Esophagus squamous epithelium (tissue), 5 donors: ENCODE measurements around the gene SEMA4D. TPM values are rescaled to one million over a fixed set of nuclear protein-coding genes. Genes with fewer than 3 reads are reported as not detected.

Experiments
- DNase-seq: peaks from one replicate; lab custom pipeline; 2025; lab: John Stamatoyannopoulos, UW
- H3K27ac ChIP-seq, 4 donors: fragments of 200-600 bp; sonication (generic); one replicate each; pipeline ENCODE4 v1.5.1; 2016 to 2019; ENCODE audit warnings: mild to moderate bottlenecking in 1 of 4
- H3K27me3 ChIP-seq, 4 donors: fragments of 200-600 bp; sonication (generic); 1 replicate in 3 of 4; 2 replicates in 1 of 4; pipeline versions ENCODE4 v1.5.1 to v1.6.0; 2017 to 2021; ENCODE audit warnings: antibody characterized with exemption in 1 of 4
- H3K36me3 ChIP-seq, 3 donors: fragments of 200-600 bp; sonication (generic); one replicate each; pipeline ENCODE4 v1.5.1; 2016 to 2019
- H3K4me1 ChIP-seq, 3 donors: fragments of 200-600 bp; sonication (generic); one replicate each; pipeline ENCODE4 v1.5.1; 2017 to 2019
- H3K4me3 ChIP-seq, 4 donors: fragments of 200-600 bp; sonication (generic); 1 replicate in 3 of 4; 2 replicates in 1 of 4; pipeline ENCODE4 v1.5.1; 2016 to 2019; ENCODE audit warnings: mild to moderate bottlenecking in 2 of 4, moderate library complexity in 1 of 4
- H3K9me3 ChIP-seq, 3 donors: fragments of 200-600 bp; sonication (generic); one replicate each; pipeline ENCODE4 v1.5.1; 2016 to 2019
- POLR2A ChIP-seq, 4 donors: fragments of 450-650 bp; IDR thresholded peaks; one replicate each; pipeline ENCODE4 v1.6.1; 2017; ENCODE audit warnings: antibody characterized with exemption in 4 of 4, mild to moderate bottlenecking in 4 of 4, moderate library complexity in 3 of 4
- WGBS, 2 donors: methylation state at CpG; one replicate each; pipeline ENCODE4 v1.1.5; 2018; 5-methylcytosine and 5-hydroxymethylcytosine counted together
- intact Hi-C: fragments of 100-400 bp; cut with DNase I; formaldehyde crosslinking; loops from one replicate; pipeline ENCODE4 v1.15.0; 2022
- total RNA-seq, 4 donors: library from RNA; depleted of rRNA; stranded (reverse); fragments of >200 nt; gene quantifications; one replicate each; pipeline ENCODE4 v1.1.0, GENCODE V29; 2016
- TF ChIP-seq, protein P1 (sequence below), 6 experiments: fragments of 450-650 bp in 4 of 6; fragments of 200-600 bp in 2 of 6; sonication (generic) in 2 of 6; IDR thresholded peaks; one replicate each; pipeline ENCODE4 v1.5.1; 2016 to 2019; ENCODE audit warnings: antibody characterized with exemption in 6 of 6, mild to moderate bottlenecking in 4 of 6, moderate library complexity in 4 of 6
- donor health status: DM: yes; HTN: yes; CAD: no.

Gene SEMA4D
- total RNA-seq, 4 donors from 2014 or later = 12.8 to 52.0 (median 20.5) TPM

GRCh38 chr9:89342948-89343347 lies 155.0 kb downstream of the SEMA4D start:
- Histone ChIP-seq H3K9me3 (no peaks in the 10 kb centered on the region), H3K36me3 (peaks cover 0 to 100% (median 26%) of the 10 kb centered on the region in 3 donors), H3K4me3 (no peak overlapping the region), H3K4me1 (no peaks in the 10 kb centered on the region), H3K27me3 (no peaks in the 10 kb centered on the region), H3K27ac (no peak overlapping the region)
- 95 to 96% methylated on average over 1 of the region's 1 CpG for WGBS, 2 donors
- TF ChIP-seq, protein P1, sequence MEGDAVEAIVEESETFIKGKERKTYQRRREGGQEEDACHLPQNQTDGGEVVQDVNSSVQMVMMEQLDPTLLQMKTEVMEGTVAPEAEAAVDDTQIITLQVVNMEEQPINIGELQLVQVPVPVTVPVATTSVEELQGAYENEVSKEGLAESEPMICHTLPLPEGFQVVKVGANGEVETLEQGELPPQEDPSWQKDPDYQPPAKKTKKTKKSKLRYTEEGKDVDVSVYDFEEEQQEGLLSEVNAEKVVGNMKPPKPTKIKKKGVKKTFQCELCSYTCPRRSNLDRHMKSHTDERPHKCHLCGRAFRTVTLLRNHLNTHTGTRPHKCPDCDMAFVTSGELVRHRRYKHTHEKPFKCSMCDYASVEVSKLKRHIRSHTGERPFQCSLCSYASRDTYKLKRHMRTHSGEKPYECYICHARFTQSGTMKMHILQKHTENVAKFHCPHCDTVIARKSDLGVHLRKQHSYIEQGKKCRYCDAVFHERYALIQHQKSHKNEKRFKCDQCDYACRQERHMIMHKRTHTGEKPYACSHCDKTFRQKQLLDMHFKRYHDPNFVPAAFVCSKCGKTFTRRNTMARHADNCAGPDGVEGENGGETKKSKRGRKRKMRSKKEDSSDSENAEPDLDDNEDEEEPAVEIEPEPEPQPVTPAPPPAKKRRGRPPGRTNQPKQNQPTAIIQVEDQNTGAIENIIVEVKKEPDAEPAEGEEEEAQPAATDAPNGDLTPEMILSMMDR (IDR thresholded peaks at IDR 0.05) = no peak
- intact Hi-C loops = no loop called here
- no peak for DNase-seq

- no peaks in the 10 kb centered on the region for H3K4me1 ChIP-seq
- 92 to 98% methylated on average over 6 of the region's 6 CpGs for WGBS, 2 donors
- no peaks in the 10 kb centered on the region for H3K27me3 ChIP-seq
- DNase-seq = no peak
- H3K4me3 ChIP-seq = no peak overlapping the region
- intact Hi-C loops = no loop called here
- H3K36me3 ChIP-seq = peaks cover 0 to 100% (median 30%) of the 10 kb centered on the region in 3 donors
- no peak for TF ChIP-seq POLR2A (IDR thresholded peaks at IDR 0.05)
- TF ChIP-seq, protein P1 (IDR thresholded peaks at IDR 0.05) = no peak
- no peak overlapping the region for H3K27ac ChIP-seq
- no peaks in the 10 kb centered on the region for H3K9me3 ChIP-seq
Measured at GRCh38 chr9:89342213-89342612, 155.7 kb downstream of the SEMA4D start.

- peaks cover 0 to 100% (median 29%) of the 10 kb centered on the region in 3 donors for H3K36me3 ChIP-seq
Measured at GRCh38 chr9:89340332-89340731, 157.6 kb downstream of the SEMA4D start.

GRCh38 chr9:89339807-89340206 lies 158.1 kb downstream of the SEMA4D start:
- DNase-seq = no peak
- Histone ChIP-seq H3K4me1 (no peaks in the 10 kb centered on the region), H3K9me3 (no peaks in the 10 kb centered on the region), H3K27ac (no peak overlapping the region), H3K27me3 (no peaks in the 10 kb centered on the region), H3K4me3 (no peak overlapping the region), H3K36me3 (peaks cover 0 to 100% (median 24%) of the 10 kb centered on the region in 3 donors)
- intact Hi-C loops = no loop called here
- TF ChIP-seq, protein P1 (IDR thresholded peaks at IDR 0.05) = no peak
- WGBS, 2 donors = 39 to 42% methylated on average over 2 of the region's 2 CpGs

More at GRCh38 chr9:89340332-89340731, 157.6 kb downstream of the SEMA4D start:
- Histone ChIP-seq H3K27me3 (no peaks in the 10 kb centered on the region), H3K27ac (no peak overlapping the region), H3K4me1 (no peaks in the 10 kb centered on the region), H3K9me3 (no peaks in the 10 kb centered on the region), H3K4me3 (no peak overlapping the region)
- TF ChIP-seq, protein P1 (IDR thresholded peaks at IDR 0.05) = no peak
- intact Hi-C loops = no loop called here
- DNase-seq = no peak
- 78 to 85% methylated on average over 3 of the region's 3 CpGs for WGBS, 2 donors

DNA sequence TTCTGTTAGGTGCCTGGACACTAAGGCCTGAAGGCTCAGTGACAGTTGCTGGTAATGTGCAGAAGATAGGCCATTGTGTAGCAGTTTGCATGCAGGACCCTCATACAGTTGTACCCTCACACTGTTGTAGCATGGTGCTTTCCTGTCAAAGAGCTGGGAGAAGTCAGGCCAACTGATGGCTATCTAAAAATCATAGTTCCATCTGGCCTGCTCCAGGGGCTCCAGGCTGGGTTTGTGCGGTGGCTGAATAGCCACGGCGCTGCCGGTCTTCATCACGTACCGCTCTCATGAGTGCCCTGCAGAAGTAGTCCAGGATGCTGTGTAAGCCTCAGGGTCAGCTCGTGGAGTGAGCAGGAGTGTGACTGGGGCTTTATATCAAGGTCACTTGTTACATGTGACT lies 167.4 kb downstream of the SEMA4D start:
- Histone ChIP-seq H3K4me3 (no peak overlapping the region), H3K27me3 (no peaks in the 10 kb centered on the region), H3K27ac (no peak overlapping the region), H3K4me1 (no peaks in the 10 kb centered on the region), H3K36me3 (peaks cover 0 to 100% (median 21%) of the 10 kb centered on the region in 3 donors), H3K9me3 (no peaks in the 10 kb centered on the region)
- intact Hi-C loops = no loop called here
- DNase-seq = no peak
- 89 to 98% methylated on average over 7 of the region's 7 CpGs for WGBS, 2 donors
- no peak for TF ChIP-seq POLR2A (IDR thresholded peaks at IDR 0.05)
- TF ChIP-seq, protein P1 (IDR thresholded peaks at IDR 0.05) = no peak
